Naive thymus-derived CD4-positive, alpha-beta T cell (primary cell): ENCODE results near the gene CDH13. TPM values are rescaled to one million over a fixed set of nuclear protein-coding genes. Genes with fewer than 3 reads are reported as not detected.

Source experiments
- ATAC-seq: fragments of 150-1000 bp; cut with Tn5 transposase; 2 replicates; pipeline ENCODE4 v1.10.0; 2021; ENCODE audit warnings: mild to moderate bottlenecking, moderate library complexity
- CTCF ChIA-PET: fragments of 350-600 bp; sonication (Branson Sonifier 250); formaldehyde crosslinking; loops from one replicate; lab custom pipeline; 2021; ENCODE audit warnings: antibody characterized with exemption; lab: Charles Lee
- POLR2A ChIA-PET: fragments of 350-600 bp; sonication (Branson Sonifier 250); formaldehyde crosslinking; loops from one replicate; lab custom pipeline; 2021; ENCODE audit warnings: antibody characterized with exemption, inconsistent platforms; lab: Charles Lee
- DNase-seq, 9 donors: peaks; one replicate each; pipeline versions ENCODE4 v3.0.0 to v3.0.0-alpha.2; 2020 to 2022; ENCODE audit warnings: mixed read lengths in 1 of 9
- H3K27ac ChIP-seq: one replicate; pipeline ENCODE4 v1.7.0; 2013; ENCODE audit warnings: mild to moderate bottlenecking, low read depth, low read length, moderate library complexity
- H3K27me3 ChIP-seq, 2 donors: one replicate each; pipeline ENCODE4 v1.7.0; 2013; ENCODE audit warnings: low read length in 2 of 2, mild to moderate bottlenecking in 2 of 2, moderate library complexity in 2 of 2; ENCODE audit not compliant: control insufficient read depth in 2 of 2, insufficient read depth in 2 of 2
- H3K36me3 ChIP-seq, 3 experiments: 1 replicate in 2 of 3; 2 replicates in 1 of 3; pipeline ENCODE4 v1.7.0; 2013; ENCODE audit warnings: low read length in 3 of 3, mild to moderate bottlenecking in 3 of 3, moderate library complexity in 1 of 3; ENCODE audit not compliant: insufficient read depth in 3 of 3, control insufficient read depth in 2 of 3
- H3K4me1 ChIP-seq, 2 donors: one replicate each; pipeline ENCODE4 v1.7.0; 2013; ENCODE audit warnings: low read length in 2 of 2, mild to moderate bottlenecking in 2 of 2, moderate library complexity in 1 of 2; ENCODE audit not compliant: control insufficient read depth in 2 of 2, insufficient read depth in 2 of 2
- H3K4me3 ChIP-seq: 2 replicates; pipeline ENCODE4 v1.7.0; 2013; ENCODE audit warnings: mild to moderate bottlenecking, low read length
- H3K9me3 ChIP-seq, 3 experiments: 1 replicate in 2 of 3; 2 replicates in 1 of 3; pipeline ENCODE4 v1.7.0; 2013; ENCODE audit warnings: low read length in 3 of 3; ENCODE audit not compliant: control insufficient read depth in 2 of 3
- H3K27ac Mint-ChIP-seq, 9 donors: one replicate each; pipeline ENCODE4 v1.8.0; 2020 to 2022; ENCODE audit warnings: mixed read lengths in 9 of 9, mild to moderate bottlenecking in 8 of 9, moderate library complexity in 5 of 9, inconsistent platforms in 2 of 9
- H3K27me3 Mint-ChIP-seq, 5 donors: one replicate each; pipeline ENCODE4 v1.8.0; 2021 to 2022; ENCODE audit warnings: mixed read lengths in 5 of 5, mild to moderate bottlenecking in 1 of 5
- H3K36me3 Mint-ChIP-seq, 5 donors: one replicate each; pipeline ENCODE4 v1.8.0; 2020 to 2022; ENCODE audit warnings: mixed read lengths in 5 of 5, mild to moderate bottlenecking in 3 of 5, inconsistent platforms in 1 of 5
- H3K4me1 Mint-ChIP-seq, 7 donors: one replicate each; pipeline ENCODE4 v1.8.0; 2020 to 2022; ENCODE audit warnings: mixed read lengths in 7 of 7, mild to moderate bottlenecking in 3 of 7, inconsistent platforms in 1 of 7
- H3K4me3 Mint-ChIP-seq, 10 donors: one replicate each; pipeline ENCODE4 v1.8.0; 2020 to 2022; ENCODE audit warnings: mild to moderate bottlenecking in 10 of 10, mixed read lengths in 10 of 10, moderate library complexity in 6 of 10, inconsistent platforms in 2 of 10
- H3K9me3 Mint-ChIP-seq, 11 donors: one replicate each; pipeline ENCODE4 v1.8.0; 2020 to 2022; ENCODE audit warnings: mixed read lengths in 11 of 11, mild to moderate bottlenecking in 4 of 11, inconsistent platforms in 1 of 11, moderate library complexity in 1 of 11
- intact Hi-C, 2 donors: fragments of 100-400 bp; cut with micrococcal nuclease; formaldehyde crosslinking; loops; one replicate each; pipeline ENCODE4 v1.15.1; 2023
- polyA plus RNA-seq, 2 donors: library from polyadenylated mRNA; unstranded; fragments of 300-500 nt; fragmentation: Illumina TruSeq; gene quantifications; one replicate each; pipeline ENCODE4 v1.2.3, GENCODE V29; 2021
- total RNA-seq, 6 experiments: library from RNA in 5 of 6; stranded (reverse) in 5 of 6; gene quantifications; 1 replicate in 5 of 6; 2 replicates in 1 of 6; pipeline ENCODE4 v1.2.3 and lab custom pipeline; 2021 to 2026

Gene CDH13
- total and polyA plus RNA-seq, 7 experiments from 2014 or later = not detected

DNA sequence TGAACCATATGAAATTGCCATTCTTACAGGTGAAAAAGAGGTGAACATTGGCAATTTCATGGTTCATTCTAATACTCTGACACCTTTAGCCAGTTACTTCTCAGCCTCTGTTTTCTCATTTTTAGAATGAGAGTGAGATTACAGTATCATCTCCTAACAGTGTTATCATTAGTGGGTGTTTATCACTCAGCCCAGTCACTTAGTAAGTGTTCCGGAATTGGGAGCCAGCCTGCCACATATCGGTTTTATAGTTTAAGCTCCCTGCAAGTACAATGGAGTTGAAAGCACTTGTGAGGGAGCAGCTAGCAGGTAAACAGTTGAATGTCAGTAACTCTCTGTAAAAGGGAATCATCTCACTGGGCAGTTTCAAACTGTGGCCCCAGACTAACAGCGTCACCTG lies 597.9 kb downstream of the CDH13 start:
- Histone ChIP-seq H3K27ac (no peak overlapping the region), H3K4me3 (no peak overlapping the region), H3K4me1 (no peaks in the 10 kb centered on the region), H3K36me3 (no peaks in the 10 kb centered on the region), H3K9me3 (no peaks in the 10 kb centered on the region), H3K27me3 (no peaks in the 10 kb centered on the region)
- Mint-ChIP-seq H3K4me1 (no peaks in the 10 kb centered on the region), H3K27ac (no peak overlapping the region), H3K9me3 (peaks cover 0 to 3% (median 0%) of the 10 kb centered on the region in 11 donors), H3K36me3 (no peaks in the 10 kb centered on the region), H3K4me3 (no peak overlapping the region), H3K27me3 (peaks cover 0 to 14% (median 12%) of the 10 kb centered on the region in 5 donors)
- POLR2A ChIA-PET = no interaction called here
- DNase-seq (no peak), ATAC-seq (no peak)
- intact Hi-C loops = no loop called here
- CTCF ChIA-PET = no interaction called here

DNA sequence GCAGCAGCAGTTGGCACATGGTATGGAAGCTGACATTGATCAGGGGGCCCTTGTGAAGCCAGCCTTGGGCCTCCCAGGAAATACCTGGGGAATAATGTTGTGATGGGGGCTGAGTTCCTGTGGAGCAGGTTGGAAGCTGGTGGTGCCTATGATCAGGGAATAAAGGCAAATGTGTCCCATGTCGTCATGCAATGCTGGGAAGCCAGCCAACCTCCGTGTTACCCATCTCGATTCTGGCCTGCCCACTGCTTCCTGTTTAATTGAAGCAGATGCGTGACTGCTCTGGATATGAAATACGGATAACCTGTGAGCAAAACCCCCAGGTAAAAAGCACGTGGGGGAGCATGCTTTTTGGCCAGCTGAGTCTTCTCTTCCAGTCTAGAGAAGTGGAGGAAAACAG lies 600.6 kb downstream of the CDH13 start:
- no peaks in the 10 kb centered on the region for H3K27me3 ChIP-seq
- H3K9me3 Mint-ChIP-seq = peaks cover 0 to 4% (median 0%) of the 10 kb centered on the region in 11 donors
- H3K36me3 ChIP-seq = no peaks in the 10 kb centered on the region
- H3K9me3 ChIP-seq = no peaks in the 10 kb centered on the region
- intact Hi-C loops = no loop called here
- H3K27me3 Mint-ChIP-seq = peaks cover 0 to 14% (median 12%) of the 10 kb centered on the region in 5 donors
- no peaks in the 10 kb centered on the region for H3K36me3 Mint-ChIP-seq
- H3K27ac ChIP-seq = no peak overlapping the region
- ATAC-seq (no peak), DNase-seq (no peak)
- no peak overlapping the region for H3K4me3 ChIP-seq
- CTCF ChIA-PET = no interaction called here
- no peaks in the 10 kb centered on the region for H3K4me1 Mint-ChIP-seq
- no peaks in the 10 kb centered on the region for H3K4me1 ChIP-seq
- H3K27ac Mint-ChIP-seq = no peak overlapping the region
- no peak overlapping the region for H3K4me3 Mint-ChIP-seq
- POLR2A ChIA-PET = no interaction called here

DNA sequence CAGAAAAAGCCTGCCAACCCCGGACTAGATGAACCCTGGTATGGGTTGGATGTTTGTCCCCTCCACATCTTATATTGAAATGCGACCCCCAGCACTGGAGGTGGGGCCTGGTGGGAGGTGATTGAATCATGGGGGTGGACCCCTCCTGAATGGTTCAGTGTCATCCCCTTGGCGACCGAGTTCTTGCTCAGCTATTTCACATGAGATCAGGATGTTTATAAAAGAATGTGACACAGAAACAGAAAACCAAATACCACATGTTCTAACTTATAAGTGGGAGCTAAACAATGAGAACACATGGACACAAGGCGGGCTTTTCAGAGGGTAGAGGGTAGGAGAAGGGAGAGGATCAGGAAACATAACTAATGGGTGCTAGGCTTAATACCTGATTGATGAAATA lies 605.0 kb downstream of the CDH13 start:
- peaks cover 0 to 4% (median 1%) of the 10 kb centered on the region in 11 donors for H3K9me3 Mint-ChIP-seq
- H3K27ac Mint-ChIP-seq = no peak overlapping the region
- DNase-seq (no peak), ATAC-seq (no peak)
- H3K27me3 ChIP-seq = no peaks in the 10 kb centered on the region
- no peak overlapping the region for H3K27ac ChIP-seq
- intact Hi-C loops = no loop called here
- H3K4me3 ChIP-seq = no peak overlapping the region
- H3K36me3 Mint-ChIP-seq = no peaks in the 10 kb centered on the region
- H3K9me3 ChIP-seq = no peaks in the 10 kb centered on the region
- H3K4me3 Mint-ChIP-seq = peak overlapping the region in 1 of 10 donors; percentile 29
- ChIA-PET POLR2A (no interaction called here), CTCF (no interaction called here)
- H3K36me3 ChIP-seq = no peaks in the 10 kb centered on the region
- H3K27me3 Mint-ChIP-seq = peaks cover 0 to 12% (median 8%) of the 10 kb centered on the region in 5 donors
- no peaks in the 10 kb centered on the region for H3K4me1 ChIP-seq
- peaks cover 0 to 2% (median 0%) of the 10 kb centered on the region in 7 donors for H3K4me1 Mint-ChIP-seq

DNA sequence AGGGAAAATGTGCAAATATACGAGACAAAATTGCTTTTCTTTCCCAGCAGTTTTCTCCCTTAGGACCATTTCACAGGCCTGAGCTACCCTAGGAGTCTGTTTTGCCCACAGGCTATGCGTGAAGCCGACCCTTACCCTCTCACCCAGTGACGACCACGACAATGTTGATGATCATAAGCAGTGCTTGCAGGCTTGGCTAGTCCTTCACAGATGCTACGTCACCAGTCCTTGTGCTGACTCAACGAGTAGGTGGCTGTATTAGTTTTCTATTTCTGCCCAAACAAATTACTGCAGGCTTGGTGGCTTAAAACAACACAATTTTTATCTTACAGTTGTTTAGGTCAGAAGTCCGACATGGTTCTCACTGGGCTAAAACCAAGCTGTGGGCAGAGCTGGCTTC lies 606.4 kb downstream of the CDH13 start:
- H3K9me3 ChIP-seq = no peaks in the 10 kb centered on the region
- peaks cover 0 to 3% (median 0%) of the 10 kb centered on the region in 7 donors for H3K4me1 Mint-ChIP-seq
- ChIA-PET POLR2A (no interaction called here), CTCF (no interaction called here)
- H3K27ac Mint-ChIP-seq = no peak overlapping the region
- H3K4me3 ChIP-seq = no peak overlapping the region
- H3K27ac ChIP-seq = no peak overlapping the region
- peaks cover 0 to 15% (median 9%) of the 10 kb centered on the region in 5 donors for H3K27me3 Mint-ChIP-seq
- H3K4me3 Mint-ChIP-seq = no peak overlapping the region
- H3K27me3 ChIP-seq = no peaks in the 10 kb centered on the region
- intact Hi-C loops = no loop called here
- H3K36me3 Mint-ChIP-seq = no peaks in the 10 kb centered on the region
- no peak for DNase-seq
- no peaks in the 10 kb centered on the region for H3K4me1 ChIP-seq
- peaks cover 0 to 6% (median 2%) of the 10 kb centered on the region in 11 donors for H3K9me3 Mint-ChIP-seq
- no peaks in the 10 kb centered on the region for H3K36me3 ChIP-seq
- ATAC-seq = no peak

DNA sequence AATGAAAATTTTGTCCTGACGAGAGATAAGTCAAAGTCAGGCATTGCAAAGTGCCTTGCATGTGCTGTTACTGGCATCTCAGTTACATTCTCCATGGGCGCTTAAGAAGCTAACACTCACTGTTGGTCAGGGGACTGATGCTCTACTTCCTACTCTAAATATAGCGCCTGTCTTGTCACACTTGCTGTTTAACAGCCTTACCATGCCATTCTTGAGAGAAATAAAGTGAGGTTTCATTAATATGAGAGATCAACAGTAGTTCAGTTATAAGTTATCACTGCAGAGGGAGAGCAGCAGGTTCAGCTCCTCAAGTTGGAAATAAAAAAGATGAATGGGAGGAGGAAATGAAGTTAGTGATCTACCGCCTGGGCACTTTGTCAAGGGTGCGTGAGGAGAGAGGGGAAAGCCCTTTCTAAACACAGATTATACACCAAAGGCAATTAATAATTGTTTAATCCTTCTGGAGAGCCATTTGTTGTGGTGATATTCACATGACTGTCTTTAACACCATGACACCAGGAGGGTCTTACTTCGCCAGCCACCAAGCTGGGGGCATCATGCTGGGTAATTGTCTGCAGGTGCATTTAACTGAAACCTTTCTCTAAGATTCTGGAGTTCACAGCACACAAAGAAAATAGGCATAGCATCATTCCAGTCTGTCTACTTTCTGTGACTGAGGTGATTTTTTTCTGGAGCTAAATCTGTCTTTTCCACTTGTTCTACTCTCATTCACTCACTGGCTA lies 612.4 kb downstream of the CDH13 start:
- intact Hi-C loops = no loop called here
- H3K27me3 Mint-ChIP-seq = peaks cover 0 to 8% (median 4%) of the 10 kb centered on the region in 5 donors
- ATAC-seq (no peak), DNase-seq (no peak)
- Histone ChIP-seq H3K4me1 (no peaks in the 10 kb centered on the region), H3K4me3 (no peak overlapping the region), H3K27ac (no peak overlapping the region), H3K36me3 (no peaks in the 10 kb centered on the region), H3K9me3 (no peaks in the 10 kb centered on the region), H3K27me3 (no peaks in the 10 kb centered on the region)
- no peaks in the 10 kb centered on the region for H3K36me3 Mint-ChIP-seq
- H3K9me3 Mint-ChIP-seq = peaks cover 0 to 4% (median 0%) of the 10 kb centered on the region in 11 donors
- CTCF ChIA-PET = interaction anchor here (0.6 kb wide), 1 partner anchor 39 kb away, joined by 3 read pairs; no protein-coding TSS in a partner anchor
- POLR2A ChIA-PET = no interaction called here
- H3K4me1 Mint-ChIP-seq = peaks cover 0 to 3% (median 0%) of the 10 kb centered on the region in 7 donors
- H3K4me3 Mint-ChIP-seq = no peak overlapping the region
- H3K27ac Mint-ChIP-seq = no peak overlapping the region

DNA sequence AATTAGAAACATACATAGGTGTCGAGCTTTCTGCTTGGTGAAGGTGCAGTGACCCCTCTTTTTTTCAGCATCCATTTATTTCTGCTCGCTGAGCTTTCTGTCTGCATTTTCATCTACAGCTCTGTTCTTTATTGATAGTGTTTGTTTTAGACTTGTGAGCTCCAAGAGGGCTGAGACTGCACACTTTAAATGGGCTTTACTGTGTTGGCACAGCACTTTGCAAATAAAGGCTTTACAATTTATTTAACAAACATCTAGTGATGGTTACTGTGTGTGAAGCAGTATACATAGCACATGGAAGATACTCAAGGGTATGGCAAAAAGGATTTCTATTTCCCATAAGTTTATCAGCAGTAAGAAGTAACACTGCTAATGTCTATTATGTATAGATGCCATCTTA lies 617.3 kb downstream of the CDH13 start:
- intact Hi-C loops = no loop called here
- H3K4me1 Mint-ChIP-seq = no peaks in the 10 kb centered on the region
- Histone ChIP-seq H3K27me3 (no peaks in the 10 kb centered on the region), H3K9me3 (no peaks in the 10 kb centered on the region), H3K4me3 (no peak overlapping the region), H3K27ac (no peak overlapping the region), H3K4me1 (no peaks in the 10 kb centered on the region), H3K36me3 (no peaks in the 10 kb centered on the region)
- no peak overlapping the region for H3K4me3 Mint-ChIP-seq
- no peak overlapping the region for H3K27ac Mint-ChIP-seq
- no peaks in the 10 kb centered on the region for H3K36me3 Mint-ChIP-seq
- ATAC-seq (no peak), DNase-seq (no peak)
- ChIA-PET CTCF (no interaction called here), POLR2A (no interaction called here)
- peaks cover 0 to 4% (median 0%) of the 10 kb centered on the region in 11 donors for H3K9me3 Mint-ChIP-seq
- peaks cover 0 to 10% (median 0%) of the 10 kb centered on the region in 5 donors for H3K27me3 Mint-ChIP-seq

DNA sequence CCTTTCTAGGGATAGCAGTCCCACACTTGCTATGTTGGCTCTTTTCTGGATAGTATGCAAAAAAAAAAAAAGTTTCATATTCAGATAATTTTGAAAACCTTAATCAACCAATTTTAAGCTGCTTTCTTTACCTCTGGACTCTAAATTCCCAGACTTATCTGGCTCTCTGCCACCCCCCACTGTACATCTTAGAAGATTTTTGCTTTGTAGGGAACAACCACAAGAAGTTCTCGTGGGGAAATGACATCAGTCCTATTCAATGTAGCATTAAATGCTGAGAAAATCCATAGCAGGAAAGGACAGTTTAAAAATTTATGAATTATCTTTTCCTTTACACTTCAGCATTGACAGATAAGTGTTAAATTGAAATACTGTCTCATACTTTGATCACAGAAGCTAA lies 618.3 kb downstream of the CDH13 start:
- CTCF ChIA-PET = interaction anchor here (0.6 kb wide), 1 partner anchor 16 kb away, joined by 3 read pairs; no protein-coding TSS in a partner anchor
- POLR2A ChIA-PET = no interaction called here
- intact Hi-C loops = no loop called here
- DNase-seq (no peak), ATAC-seq (no peak)
- H3K36me3 ChIP-seq = no peaks in the 10 kb centered on the region
- no peak overlapping the region for H3K4me3 Mint-ChIP-seq
- no peaks in the 10 kb centered on the region for H3K36me3 Mint-ChIP-seq
- no peaks in the 10 kb centered on the region for H3K4me1 ChIP-seq
- no peak overlapping the region for H3K4me3 ChIP-seq
- H3K27ac Mint-ChIP-seq = no peak overlapping the region
- peaks cover 0 to 4% (median 0%) of the 10 kb centered on the region in 11 donors for H3K9me3 Mint-ChIP-seq
- no peaks in the 10 kb centered on the region for H3K4me1 Mint-ChIP-seq
- no peak overlapping the region for H3K27ac ChIP-seq
- H3K27me3 ChIP-seq = no peaks in the 10 kb centered on the region
- H3K27me3 Mint-ChIP-seq = peaks cover 0 to 10% (median 1%) of the 10 kb centered on the region in 5 donors
- H3K9me3 ChIP-seq = no peaks in the 10 kb centered on the region
